Measurements from ENCODE around the gene IMP4.

The IMP4 gene

DNA sequence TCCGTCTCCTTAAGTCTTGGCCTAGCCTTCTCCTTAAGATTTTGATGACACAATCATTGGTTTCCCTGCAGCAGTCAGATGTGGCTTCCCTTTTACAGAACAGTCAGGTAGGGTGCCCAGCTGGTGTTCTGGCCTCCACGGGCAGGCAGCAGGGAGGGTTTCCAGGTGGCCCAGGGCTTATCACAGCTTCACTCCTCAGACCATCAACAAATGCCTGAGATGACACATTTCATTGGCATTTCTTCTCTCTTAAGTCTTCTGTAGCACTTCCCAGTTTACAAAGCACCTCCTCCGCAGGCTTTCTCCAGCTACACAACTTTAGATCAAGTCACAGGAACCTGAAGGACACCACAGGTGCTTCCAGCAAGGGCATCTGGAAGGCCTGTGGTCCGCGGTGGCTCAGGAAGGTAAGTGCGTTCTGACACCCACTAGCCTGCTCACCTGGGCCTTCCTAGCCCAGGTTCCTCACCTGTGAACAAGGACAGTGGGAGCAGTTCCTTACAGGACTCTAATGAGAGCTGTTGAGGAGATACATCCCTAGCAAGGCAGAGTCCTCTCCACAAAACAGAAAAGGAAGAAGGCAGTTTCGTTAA is 50.7 kb downstream of the IMP4 start:
- Histone ChIP-seq H3K9ac (ENCODE audit: low read depth in 1 of 2, low read length in 2 of 2) (no peak overlapping the region), H3K9me3 (ENCODE audit: control insufficient read depth in 2 of 2, low read length in 2 of 2) (no peaks in the 10 kb centered on the region), H3K27ac (ENCODE audit: low read depth in 2 of 2, low read length in 2 of 2) (no peak overlapping the region), H3K27me3 (ENCODE audit: control insufficient read depth in 2 of 2, insufficient read depth in 2 of 2, low read length in 2 of 2) (no peaks in the 10 kb centered on the region), H3K4me1 (ENCODE audit: control insufficient read depth in 2 of 2, insufficient read depth in 2 of 2, low read length in 2 of 2) (peaks cover 7 to 12% of the 10 kb centered on the region in 2 donors), H3K4me3 (ENCODE audit: low read length in 2 of 2) (no peak overlapping the region), H3K36me3 (ENCODE audit: control insufficient read depth in 2 of 2, insufficient read depth in 2 of 2, low read length in 2 of 2) (no peaks in the 10 kb centered on the region)
